ENCODE results near the gene LCN2.

The LCN2 gene

DNA sequence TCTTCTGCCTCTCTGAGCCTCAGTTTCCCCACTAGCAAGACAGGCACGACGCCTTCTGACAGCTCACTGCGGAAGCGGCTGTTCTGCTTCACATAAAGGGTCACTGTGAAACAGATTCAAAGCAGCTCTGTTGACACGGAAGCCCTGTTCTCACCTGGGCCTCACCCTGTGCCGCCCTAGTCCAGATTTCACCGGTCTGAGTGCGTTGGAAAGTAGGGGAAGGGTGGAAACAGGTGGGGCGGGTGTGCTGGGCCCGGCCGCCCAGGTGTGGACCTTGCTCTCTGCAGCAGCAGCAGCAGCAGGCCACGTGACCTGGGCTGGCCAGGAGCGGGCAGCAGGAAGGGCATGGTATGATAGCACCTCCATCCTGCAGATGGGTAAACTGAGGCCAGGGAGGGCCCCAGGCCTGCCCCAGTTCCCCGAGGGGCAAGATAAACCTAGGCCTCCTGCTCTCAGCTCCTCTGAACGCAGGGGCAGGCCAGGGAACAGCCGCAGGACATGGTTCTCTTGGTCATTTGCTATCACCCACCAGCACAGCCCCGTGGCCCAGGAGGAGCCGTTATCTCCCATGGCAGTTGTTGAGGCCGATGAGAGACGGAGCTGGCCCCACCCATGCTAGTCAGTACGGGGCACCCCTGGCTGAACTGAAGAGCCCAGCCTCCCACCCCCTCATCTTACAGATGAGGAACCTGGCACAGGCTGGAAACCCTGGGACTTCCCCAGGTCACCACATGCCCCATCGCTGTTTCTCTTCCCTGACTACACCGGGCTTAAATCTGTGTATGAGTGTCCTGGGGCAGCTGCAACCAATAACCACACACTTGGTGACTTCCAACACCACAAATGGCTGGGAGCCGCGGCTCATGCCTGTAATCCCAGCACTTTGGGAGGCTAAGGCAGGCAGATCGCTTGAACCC is 33.8 kb upstream of the LCN2 start:
- FAIRE-seq = no peak

DNA sequence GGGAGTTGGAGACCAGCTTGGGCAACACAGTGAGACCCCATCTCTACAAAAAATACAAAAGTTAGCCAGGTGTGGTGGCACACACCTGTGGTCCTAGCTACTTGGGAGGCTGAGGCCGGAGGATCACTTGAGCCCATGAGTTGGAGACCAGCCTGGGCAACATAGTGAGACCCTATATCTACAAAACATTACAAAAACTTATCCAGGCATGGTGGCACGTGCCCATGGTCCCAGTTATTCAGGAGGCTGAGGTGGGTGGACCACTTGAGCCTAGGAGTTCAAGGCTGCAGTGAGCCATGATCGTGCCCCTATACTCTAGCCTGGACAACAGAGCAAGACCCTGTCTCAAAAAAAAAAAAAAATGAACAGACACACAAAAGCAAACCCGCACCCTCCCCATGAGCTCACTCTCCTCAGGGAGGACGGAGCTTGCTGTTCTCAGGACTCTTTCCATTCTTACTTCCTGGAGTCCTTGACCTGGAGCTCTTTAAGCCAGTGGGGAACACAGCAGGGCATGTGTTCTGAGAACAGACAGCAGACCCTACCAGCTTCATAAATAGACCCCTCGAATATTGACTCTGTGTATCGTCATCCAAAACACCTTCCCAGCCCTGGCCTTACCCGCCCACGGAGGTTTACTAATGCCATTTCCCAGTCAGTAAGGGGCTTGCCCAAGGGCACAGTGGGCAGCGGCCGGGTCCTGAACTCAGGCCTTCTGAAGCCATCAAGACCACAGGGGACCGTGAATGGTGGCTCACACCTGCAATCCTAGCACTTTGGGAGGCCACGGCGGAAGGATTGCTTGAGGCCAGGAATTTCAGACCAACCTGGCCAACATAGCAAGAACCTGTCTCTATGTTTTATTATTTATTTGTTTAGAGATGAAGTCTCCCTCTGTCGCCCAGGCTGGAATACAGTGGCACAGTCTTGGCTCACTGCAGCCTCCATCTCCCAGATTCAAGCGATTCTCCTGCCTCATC is 32.9 kb upstream of the LCN2 start:
- FAIRE-seq = no peak

DNA sequence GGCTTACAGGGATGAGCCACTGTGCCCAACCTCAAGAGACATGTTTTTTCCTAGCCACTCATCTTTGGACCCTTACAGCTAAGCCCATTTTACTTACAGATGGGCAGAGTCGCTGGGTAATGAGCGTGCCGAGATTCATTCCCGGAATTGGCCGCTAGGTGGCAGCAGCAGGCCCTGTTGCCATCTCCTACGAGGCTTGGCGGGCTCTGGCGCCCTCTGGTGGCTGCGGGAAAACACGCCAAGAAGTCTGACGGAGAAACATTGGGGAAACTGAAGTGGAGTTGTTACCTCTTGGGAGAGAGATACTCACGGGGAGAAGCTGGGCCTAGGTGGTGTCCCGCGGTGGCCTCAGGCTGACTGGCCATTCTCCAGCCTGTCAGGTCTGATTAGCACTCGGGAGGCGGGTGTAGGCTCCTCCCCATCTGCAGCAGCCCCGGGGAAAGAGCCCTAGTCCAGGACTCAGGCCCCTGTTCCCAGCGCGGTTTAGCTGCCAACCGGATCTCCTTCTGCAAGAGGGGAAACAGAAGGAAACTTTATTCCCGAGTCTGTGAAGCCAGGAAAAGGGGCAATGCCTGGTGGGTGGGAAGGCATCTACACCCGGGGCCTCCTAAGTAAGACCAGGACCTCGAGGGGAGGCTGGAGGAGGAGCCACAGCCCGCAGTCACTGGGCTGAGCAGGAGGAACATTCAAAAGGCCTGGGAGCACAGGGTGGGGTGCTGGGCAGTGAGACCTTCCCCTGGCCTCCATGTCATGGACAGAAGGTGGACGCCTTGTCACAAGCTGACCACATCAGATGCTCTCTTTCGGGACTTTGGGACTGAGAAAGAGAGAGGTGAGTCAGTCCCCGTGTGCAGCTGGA is 31.4 kb upstream of the LCN2 start:
- FAIRE-seq = peak; percentile 85

DNA sequence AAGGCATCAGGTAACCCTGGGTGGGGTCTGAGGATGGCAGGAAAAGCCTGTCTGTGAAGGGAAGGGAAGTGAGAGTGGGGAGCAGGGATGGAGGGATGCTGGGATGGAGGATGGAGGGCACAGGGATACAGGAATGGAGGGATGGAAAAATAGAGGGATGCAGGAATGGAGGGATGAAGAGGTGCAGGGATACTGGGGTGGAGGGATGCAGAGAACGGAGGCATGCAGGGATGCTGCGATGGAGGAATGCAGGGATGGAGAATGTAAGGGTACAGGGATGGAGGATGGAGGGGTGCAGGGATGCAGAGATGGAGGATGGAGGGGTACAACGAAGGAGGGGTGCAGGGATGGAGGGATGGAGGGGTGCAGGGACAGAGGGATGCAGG is 30.8 kb upstream of the LCN2 start:
- FAIRE-seq = no peak

DNA sequence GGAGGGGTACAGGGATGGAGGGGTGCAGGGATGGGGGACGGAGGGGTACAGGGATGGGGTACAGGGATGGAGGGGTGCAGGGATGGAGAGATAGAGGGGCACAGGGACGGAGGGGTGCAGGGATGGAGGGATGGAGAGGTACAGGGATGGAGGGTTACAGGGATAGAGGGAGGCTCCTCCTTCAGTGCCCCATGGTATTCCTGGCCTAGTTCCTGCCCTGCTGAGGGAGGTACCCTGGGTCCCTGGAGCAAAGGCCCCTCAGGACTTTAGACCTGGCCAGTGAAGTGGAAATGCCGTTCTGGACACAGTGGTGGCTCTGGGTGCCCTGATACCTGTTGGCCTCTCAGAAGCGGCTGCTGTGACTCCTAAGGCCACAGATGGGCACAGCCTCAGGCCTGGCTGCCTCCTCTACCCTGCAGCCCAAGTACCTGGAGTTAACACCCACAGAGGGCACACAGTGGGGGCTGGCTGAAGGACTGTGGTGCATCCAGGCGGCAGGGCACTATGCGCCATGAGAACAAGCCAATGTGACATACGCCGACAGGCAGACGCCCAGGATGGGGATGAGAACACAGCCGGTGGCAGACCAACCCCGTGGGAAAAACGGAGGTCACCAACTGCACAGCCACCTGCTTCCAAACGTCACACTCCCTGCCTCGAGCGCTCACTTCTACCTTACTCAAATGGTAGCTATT is 30.1 kb upstream of the LCN2 start:
- no peak for FAIRE-seq

DNA sequence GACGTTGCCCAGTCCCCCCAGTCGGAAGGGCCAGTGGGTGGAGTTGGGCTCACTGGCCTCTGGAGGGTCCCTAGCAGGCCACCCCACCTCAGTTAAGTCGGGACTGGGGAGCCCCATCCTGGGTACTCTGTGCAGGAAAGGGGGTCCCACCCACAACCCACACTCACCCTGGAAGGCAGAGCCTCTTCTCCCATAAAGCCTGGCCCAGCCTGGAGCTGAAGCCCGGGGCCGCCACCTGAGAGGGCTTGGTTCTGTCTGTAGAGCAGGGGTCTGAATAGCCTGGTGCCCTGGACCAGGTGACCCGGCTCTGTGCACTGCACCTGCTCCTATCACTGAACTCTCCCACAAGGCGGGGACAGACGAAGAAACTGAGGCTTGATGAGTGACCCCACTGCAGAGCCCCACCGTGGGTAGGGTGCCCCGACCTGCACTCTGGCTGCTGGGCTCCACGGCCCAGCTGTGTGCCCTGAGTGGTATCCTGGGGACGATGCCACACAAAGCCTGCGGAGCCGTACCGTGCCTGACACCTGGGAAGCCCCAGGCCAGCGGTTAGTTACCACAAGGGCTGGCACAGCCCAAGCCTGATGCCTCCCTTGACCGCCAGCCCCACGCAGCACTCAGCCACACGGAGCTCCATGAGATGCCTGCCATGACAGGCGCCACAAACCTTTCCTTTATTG is 29.1 kb upstream of the LCN2 start:
- no peak for FAIRE-seq

DNA sequence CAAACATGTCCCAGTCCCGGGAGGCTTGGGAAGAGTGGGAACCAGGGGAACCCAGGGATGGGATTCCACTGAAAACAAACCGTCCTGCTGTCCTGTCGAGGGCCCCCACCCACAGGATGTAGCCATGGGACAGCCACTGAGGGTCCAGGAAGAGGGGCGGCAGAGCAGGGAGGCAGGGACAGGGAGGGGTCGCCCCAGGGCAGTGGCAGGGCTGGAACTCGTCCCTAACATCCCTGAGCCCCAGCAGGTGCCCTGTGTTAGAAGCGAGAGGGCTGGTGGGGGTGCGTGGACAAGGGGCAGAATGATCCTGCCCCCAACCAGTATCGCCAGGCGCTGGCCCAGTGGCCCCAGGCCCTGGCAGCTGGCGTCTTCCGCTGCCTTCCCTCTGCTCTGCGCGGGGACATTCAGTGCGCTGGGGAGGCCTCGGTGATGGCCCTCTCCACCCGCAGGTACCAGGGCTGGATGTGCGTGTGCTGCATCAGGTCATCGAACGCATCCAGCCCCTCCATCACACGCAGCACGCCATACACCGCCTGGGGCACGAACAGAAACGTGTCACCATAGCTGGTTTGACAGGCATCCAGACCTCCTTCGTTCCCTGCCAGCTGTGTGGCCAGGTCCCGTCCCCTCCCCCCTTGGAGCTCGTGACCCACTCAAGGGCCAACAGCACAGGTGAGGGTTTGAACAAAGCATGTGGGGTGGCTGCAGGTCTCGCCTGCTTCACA is 28.4 kb upstream of the LCN2 start:
- FAIRE-seq = no peak

DNA sequence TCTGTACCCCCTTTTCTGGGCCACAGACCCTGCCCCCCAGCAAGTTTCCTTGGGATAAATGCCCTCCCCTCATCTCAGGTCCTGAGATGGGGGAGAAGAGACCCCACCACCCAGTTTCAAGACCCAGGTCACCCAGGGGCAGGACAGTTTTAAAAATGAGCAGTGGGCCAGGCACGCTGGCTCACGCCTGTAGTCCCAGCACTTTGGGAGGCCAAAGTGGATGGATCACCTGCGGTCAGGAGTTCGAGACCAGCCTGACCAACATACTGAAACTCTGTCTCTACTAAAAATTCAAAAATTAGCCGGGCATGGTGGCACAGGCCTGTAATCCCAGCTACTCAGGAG is 27.8 kb upstream of the LCN2 start:
- no peak for FAIRE-seq

DNA sequence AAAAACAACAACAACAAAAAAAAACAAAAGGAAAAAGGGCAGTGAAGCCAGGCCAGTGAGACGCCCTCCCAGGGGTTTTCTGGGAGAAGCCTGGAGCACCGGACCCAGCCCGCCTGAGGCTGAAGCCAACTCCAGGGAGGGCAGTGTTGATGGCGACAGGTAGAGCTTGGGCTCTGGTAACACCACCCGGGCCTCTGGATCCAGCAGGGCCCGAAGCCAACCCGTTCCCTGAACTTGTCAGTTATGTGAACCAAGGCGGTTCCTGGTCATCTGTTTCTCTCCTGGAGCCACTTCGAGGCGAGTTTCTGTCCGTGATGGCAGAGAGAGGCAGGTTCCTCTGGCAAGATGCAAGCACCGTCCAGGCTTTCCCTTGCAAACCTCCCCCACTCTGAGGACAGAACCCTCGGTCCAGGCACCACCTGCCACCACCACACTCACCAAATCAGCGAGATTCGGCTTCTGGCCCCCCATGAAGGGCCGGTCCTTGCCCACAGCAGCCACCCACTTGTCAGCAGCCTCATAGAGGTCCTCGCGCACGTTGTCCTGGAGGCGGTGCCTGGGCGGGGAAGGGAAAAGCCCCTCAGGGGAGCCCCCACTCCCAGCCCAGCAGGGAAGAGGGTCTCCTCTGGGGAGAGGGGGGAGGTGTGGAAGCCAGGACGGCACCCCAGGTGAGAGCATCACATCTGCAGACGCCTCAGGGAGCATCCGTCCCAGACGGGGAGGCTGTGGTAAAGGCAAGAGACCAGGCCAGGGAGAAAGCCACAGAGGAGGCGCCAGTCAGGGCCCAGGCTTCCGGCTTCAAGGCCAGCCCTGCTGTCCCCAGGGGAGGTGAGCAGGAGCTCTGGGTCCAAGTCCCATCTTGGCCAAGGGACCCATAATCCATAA is 27.1 kb upstream of the LCN2 start:
- no peak for FAIRE-seq

DNA sequence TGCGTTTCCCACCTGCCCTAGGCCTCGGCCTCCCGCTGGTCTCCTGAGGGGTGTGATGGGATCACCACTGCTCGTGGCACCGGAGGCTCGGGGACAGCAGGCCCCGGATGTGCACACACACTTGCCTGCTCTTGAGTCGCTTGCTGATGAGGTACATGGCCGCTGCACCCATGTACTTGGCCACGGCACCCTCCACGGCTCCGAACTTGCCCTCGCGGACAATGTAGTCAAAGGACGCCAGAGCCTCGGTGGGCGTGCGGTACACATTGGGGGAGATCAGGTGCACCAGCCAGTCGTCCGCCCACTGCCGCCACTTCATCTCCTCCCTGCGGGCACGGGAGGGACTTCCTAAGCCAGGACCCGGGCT is 26.5 kb upstream of the LCN2 start:
- FAIRE-seq = no peak

DNA sequence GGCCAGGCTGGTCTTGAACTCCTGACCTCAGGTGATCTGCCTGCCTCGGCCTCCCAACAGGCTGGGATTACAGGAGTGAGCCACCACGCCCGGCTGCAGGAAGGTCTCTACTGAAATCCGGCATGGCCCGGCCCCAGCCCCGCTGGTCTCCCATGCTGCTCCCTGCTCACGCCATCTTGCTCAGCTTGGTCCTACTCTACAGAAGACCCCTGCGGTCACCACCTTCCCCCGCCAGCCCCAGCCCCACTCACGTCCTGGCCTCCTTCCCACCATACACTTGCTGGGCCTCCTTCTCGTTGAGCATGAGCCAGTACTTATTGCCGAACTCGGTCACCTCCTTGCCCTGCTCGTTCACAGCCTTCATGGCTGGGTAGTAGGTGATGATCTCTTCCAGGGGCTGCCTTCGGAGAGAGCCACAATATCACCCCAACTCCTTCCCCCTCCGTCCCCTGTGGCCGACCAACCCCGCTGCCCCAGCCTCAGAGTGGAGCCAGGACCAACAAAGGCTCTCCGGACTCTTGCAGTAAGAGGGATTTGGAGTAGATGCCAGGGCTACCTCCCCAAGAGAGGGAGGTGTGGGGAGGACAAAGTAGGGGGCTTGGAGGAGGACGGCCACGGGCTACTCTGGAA is 25.7 kb upstream of the LCN2 start:
- no peak for FAIRE-seq

DNA sequence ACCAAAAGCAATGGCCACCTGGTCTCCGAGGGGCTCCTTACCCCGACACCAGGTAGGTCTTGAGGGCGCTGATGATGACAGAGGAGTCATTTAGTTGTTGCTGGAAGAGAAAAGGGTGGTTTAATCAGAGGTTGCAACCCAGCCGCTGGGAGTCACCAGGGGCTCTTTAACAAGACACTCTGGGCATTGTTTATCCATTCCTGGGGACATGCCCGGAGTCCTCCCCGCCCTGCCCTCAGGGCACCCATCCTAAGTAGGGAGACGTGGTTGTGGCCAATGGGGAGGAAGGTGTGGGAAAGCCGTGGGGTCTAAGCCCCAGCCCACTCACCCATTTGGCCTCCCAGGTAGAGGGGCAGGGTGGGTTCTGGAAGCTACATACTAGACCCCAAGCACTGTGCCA is 24.8 kb upstream of the LCN2 start:
- no peak for FAIRE-seq

DNA sequence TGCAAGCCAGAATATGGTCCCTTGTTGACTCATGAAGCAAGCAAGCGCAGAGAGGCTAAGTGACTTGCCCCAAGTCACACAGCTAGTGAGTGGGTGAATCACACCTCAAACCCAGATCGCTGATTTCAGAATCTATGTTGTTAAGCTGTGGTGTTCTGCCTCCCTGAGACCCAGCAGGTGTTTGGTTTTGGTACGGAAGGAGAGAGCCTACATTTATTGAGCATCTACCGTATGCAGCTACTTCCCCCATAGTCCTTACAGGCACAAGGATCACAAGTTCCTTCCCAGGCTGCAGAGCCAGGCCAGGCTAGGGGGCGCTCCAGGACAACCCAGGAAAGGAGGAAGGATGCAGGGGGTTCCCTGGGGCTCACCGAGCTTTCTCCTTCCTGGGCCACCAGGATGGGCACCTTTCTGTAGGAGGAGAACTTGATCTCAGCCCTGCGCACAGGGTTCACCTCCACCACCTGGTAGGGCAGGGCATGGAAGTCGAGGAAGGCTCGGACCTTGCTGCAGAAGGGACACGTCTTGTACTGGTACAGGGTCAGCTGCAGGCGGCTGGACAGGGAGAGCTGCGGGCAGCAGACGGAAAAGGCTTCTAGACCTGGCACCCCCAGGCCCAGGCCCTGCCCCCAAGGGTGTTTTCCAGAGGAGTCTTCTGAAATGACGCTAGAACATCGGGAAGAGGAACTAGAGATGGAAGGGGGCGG is 24.2 kb upstream of the LCN2 start:
- no peak for FAIRE-seq

DNA sequence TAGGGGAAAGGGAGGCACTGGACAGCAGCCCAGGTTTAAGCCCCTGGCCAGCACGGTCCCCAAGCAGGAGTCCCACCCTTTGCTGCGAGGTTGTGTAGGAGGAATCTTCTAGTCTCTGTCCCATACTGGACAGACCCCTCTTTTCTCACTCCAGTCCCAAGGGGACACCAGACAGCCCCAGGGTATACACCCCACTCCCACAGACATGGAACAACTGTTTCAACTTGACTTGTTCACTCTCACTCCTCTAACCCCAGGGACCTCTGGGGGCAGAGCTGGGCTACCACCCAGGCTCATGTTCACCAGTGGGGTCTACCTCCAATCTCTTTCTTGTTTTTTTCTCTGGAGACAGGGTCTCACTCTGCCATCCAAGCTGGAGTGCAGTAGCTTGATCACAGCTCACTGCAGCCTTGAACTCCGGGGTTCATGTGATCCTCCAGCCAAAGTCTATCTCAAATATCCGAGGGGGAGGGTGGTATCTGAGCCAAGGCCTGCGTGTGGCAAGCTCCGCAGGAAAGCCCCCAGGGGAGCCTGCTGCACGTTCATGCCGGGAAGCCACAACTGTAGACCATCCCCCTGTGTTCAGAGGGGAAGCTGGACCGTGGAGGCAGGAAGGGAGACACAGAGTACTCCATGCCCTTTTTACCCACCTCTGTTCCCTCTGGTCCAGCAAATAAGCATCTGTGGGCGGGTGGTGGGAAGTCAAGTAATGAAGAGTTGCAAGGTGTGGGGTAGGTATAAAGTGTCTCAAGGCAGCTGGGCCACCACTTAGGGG is 23.5 kb upstream of the LCN2 start:
- no peak for FAIRE-seq

DNA sequence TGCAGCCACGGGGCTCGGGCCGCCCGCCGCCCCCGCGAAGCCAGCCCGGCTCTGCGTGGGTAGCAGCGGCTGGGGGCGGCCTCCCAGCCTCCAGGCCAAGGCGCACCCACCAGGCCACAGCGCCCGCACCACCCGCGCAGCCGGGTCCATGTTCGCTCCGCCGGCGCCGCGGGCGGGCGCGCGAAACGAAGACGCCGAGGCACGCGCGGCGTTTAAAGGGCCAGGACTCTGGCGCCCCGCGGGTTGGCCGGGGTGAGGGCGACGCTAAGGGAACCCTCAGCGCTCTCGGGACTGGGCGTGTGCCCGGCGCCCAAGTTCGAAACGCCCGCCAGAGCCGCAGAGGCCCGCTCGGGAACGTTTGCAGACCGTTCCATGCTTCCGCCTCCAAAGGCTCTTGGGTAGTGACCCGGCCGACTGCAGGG is 21.7 kb upstream of the LCN2 start, which contains the start of gene PTGES2:
PTGES2 (minus strand) TSS at position 162 of the 422 bp plus-strand sequence; CDS start at position 150, 12 bp downstream.
- FAIRE-seq = no peak

DNA sequence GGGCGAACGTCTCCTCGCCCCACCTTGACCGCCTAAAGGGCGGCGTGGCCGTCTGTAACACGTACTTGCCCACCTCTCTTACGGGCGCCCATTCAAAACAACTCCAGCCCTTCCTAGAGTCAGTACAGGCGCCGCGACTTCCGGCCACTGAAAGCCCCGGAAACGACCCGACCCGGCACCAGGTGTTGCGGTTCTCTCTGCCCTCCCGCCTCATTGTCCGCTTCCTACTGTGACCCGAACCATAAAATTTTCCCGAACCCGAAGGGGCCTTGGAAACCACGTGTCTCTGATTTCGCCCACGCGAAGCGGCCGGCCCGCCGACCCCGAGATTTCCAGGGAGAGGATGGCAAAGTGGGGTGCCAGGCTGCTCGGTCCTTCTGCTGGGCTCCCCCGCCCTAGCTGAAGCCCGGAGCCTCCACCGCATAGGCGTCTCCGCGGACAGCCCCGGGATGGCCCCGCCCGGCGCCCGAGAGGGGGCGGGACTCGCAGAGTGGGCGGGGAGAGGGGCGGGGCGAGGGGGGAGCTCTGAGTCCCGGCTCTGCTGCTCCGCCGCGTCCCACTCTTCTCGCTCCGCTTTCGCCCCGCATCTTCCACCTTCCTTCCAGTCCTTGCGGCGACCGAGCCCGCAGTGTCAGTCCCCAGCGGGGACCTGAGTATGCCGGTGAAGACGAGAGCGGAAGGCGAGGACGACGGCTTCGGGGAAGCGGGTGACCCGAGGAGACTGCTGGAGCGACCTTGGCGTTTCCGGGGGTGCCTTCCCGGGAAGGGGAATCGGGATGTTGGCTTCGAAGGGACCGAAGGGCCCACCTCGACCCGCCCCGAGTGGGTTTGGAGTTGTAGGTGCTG is 21.0 kb upstream of the LCN2 start:
- no peak for FAIRE-seq
